PC-9 (cell line): ENCODE data around the gene MAP1S.

ENCODE experiments used
- EZH2 ChIP-seq: fragments of 200-600 bp; sonication (generic); IDR thresholded peaks from 2 replicates; pipeline ENCODE4 v1.8.0; 2017; ENCODE audit warnings: antibody characterized with exemption, low read depth
- TF ChIP-seq, protein P1 (sequence below): fragments of 200-600 bp; sonication (generic); conservative IDR thresholded peaks from 2 replicates; pipeline ENCODE4 v1.6.1; 2017; ENCODE audit warnings: mixed run types, antibody characterized with exemption, mild to moderate bottlenecking, moderate library complexity

DNA sequence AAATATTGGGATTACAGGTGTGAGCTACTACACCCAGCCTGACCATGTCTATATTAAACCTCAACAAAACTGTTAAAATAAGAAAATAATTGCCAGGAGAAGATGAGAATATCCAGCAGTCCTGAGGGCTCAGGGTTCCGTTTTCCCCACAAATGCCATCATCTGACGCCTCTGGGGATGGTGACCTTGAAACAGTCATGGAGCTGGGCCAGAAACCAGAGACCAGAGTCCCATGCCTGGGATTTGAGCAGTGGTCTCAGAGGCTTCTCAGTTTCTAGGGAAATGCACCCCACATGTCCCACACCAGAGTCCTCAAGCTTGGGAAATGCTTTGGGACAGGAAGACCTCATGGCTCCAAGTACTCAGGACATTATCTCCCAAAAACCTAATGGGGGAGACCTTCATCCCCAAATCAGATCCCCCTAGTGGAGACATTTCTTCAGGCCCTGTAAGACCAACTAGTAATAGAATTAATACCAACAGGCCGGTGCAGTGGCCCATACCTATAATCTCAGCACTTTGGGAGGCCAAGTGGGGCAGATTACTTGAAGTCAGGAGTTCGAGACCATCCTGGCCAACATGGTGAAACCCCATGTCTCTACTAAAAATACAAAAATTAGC lies 2.9 kb upstream of the MAP1S start:
- TF ChIP-seq, protein P1, sequence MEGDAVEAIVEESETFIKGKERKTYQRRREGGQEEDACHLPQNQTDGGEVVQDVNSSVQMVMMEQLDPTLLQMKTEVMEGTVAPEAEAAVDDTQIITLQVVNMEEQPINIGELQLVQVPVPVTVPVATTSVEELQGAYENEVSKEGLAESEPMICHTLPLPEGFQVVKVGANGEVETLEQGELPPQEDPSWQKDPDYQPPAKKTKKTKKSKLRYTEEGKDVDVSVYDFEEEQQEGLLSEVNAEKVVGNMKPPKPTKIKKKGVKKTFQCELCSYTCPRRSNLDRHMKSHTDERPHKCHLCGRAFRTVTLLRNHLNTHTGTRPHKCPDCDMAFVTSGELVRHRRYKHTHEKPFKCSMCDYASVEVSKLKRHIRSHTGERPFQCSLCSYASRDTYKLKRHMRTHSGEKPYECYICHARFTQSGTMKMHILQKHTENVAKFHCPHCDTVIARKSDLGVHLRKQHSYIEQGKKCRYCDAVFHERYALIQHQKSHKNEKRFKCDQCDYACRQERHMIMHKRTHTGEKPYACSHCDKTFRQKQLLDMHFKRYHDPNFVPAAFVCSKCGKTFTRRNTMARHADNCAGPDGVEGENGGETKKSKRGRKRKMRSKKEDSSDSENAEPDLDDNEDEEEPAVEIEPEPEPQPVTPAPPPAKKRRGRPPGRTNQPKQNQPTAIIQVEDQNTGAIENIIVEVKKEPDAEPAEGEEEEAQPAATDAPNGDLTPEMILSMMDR: peak; percentile 42; the same call in 1 of the 2 replicates
- TF ChIP-seq EZH2: no peak
